SW 1271 (cell line): ENCODE data around the gene DIPK1B.

Experiments
- DNase-seq, 2 experiments: peaks; one replicate each; lab custom pipeline; 2025; lab: John Stamatoyannopoulos, UW

The DIPK1B gene

GRCh38 chr9:136720251-136720897 lies 8.0 kb downstream of the DIPK1B start:
- no peak for DNase-seq

GRCh38 chr9:136720898-136721338 lies 8.5 kb downstream of the DIPK1B start:
- DNase-seq, result no peak

GRCh38 chr9:136721339-136722092 lies 9.1 kb downstream of the DIPK1B start:
- DNase-seq, result no peak

- DNase-seq, result no peak
Observed at GRCh38 chr9:136722093-136722968, 10.0 kb downstream of the DIPK1B start.

- no peak for DNase-seq
Observed at GRCh38 chr9:136722969-136723356, 10.6 kb downstream of the DIPK1B start.

- DNase-seq, result no peak
Observed at GRCh38 chr9:136723362-136723976, 11.1 kb downstream of the DIPK1B start.

GRCh38 chr9:136723989-136724388 lies 11.6 kb downstream of the DIPK1B start:
- DNase-seq, result no peak

GRCh38 chr9:136724772-136725171 lies 12.4 kb downstream of the DIPK1B start:
- no peak for DNase-seq

- no peak for DNase-seq
Observed at GRCh38 chr9:136725612-136726011, 13.2 kb downstream of the DIPK1B start.

- DNase-seq, result no peak
Observed at GRCh38 chr9:136726118-136726517, 13.7 kb downstream of the DIPK1B start.

GRCh38 chr9:136726631-136727191 lies 14.3 kb downstream of the DIPK1B start:
- no peak for DNase-seq

GRCh38 chr9:136728080-136728547 lies 15.7 kb downstream of the DIPK1B start:
- peak; percentile 44 to 83 for DNase-seq

GRCh38 chr9:136728548-136729123 lies 16.3 kb downstream of the DIPK1B start:
- peak in 1 of 2 experiments; percentile 60 for DNase-seq

GRCh38 chr9:136729144-136729543 lies 16.8 kb downstream of the DIPK1B start:
- peak in 1 of 2 experiments; percentile 60 for DNase-seq

GRCh38 chr9:136729926-136730325 lies 17.6 kb downstream of the DIPK1B start:
- no peak for DNase-seq

- no peak for DNase-seq
Observed at GRCh38 chr9:136732444-136733178, 20.2 kb downstream of the DIPK1B start.

GRCh38 chr9:136733611-136734010 lies 21.2 kb downstream of the DIPK1B start:
- DNase-seq, result no peak

GRCh38 chr9:136734837-136735496 lies 22.6 kb downstream of the DIPK1B start:
- no peak for DNase-seq

GRCh38 chr9:136735812-136736480 lies 23.6 kb downstream of the DIPK1B start:
- no peak for DNase-seq
